Loucy (cell line): ENCODE measurements around the gene TYMP.

ENCODE experiments used
- H2AFZ ChIP-seq: fragments of 200-600 bp; sonication (generic); 2 replicates; pipeline ENCODE4 v1.6.0; 2016; ENCODE audit warnings: antibody characterized with exemption, mild to moderate bottlenecking, low read length, moderate library complexity
- H3F3A ChIP-seq: fragments of 200-600 bp; 2 replicates; pipeline ENCODE4 v1.6.0; 2016; ENCODE audit warnings: antibody characterized with exemption, low read depth, mild to moderate bottlenecking
- H3K27me3 ChIP-seq: fragments of 200-600 bp; sonication (generic); 2 replicates; pipeline ENCODE4 v1.6.1; 2014; ENCODE audit warnings: low read length, mild to moderate bottlenecking; ENCODE audit not compliant: insufficient read depth, poor library complexity, severe bottlenecking
- H3K36me3 ChIP-seq: fragments of 200-600 bp; sonication (generic); 2 replicates; pipeline ENCODE4 v1.6.1; 2016; ENCODE audit warnings: low read length; ENCODE audit not compliant: insufficient read depth
- H3K4me1 ChIP-seq: fragments of 200-600 bp; sonication (generic); 2 replicates; pipeline ENCODE4 v1.5.1; 2014; ENCODE audit warnings: low read length, mild to moderate bottlenecking; ENCODE audit not compliant: insufficient read depth, poor library complexity, severe bottlenecking
- H3K4me2 ChIP-seq: fragments of 200-600 bp; sonication (generic); 2 replicates; pipeline ENCODE4 v1.6.0; 2014; ENCODE audit warnings: antibody characterized with exemption, low read length, low read depth, mild to moderate bottlenecking; ENCODE audit not compliant: poor library complexity, severe bottlenecking
- H3K4me3 ChIP-seq: fragments of 200-600 bp; sonication (generic); 2 replicates; pipeline ENCODE4 v1.5.1; 2014; ENCODE audit warnings: low read length, mild to moderate bottlenecking, mixed read lengths; ENCODE audit not compliant: poor library complexity, severe bottlenecking
- H3K79me2 ChIP-seq: fragments of 200-600 bp; sonication (generic); 2 replicates; pipeline ENCODE4 v1.6.1; 2014; ENCODE audit warnings: low read length; ENCODE audit not compliant: insufficient read depth
- H3K9ac ChIP-seq: fragments of 200-600 bp; sonication (generic); 2 replicates; pipeline ENCODE4 v1.6.0; 2014; ENCODE audit warnings: mild to moderate bottlenecking, low read depth, low read length, moderate library complexity; ENCODE audit not compliant: poor library complexity, severe bottlenecking
- H3K9me2 ChIP-seq: fragments of 200-600 bp; sonication (generic); replicated peaks from 2 replicates; pipeline ENCODE4 v1.6.1; 2016; ENCODE audit warnings: low read depth, low read length, mixed read lengths
- H3K9me3 ChIP-seq: fragments of 200-600 bp; sonication (generic); 2 replicates; pipeline ENCODE4 v1.6.1; 2014; ENCODE audit warnings: mild to moderate bottlenecking, antibody characterized with exemption, low read length, low read depth; ENCODE audit not compliant: insufficient read depth
- H4K20me1 ChIP-seq: fragments of 200-600 bp; sonication (generic); 2 replicates; pipeline ENCODE4 v1.6.0; 2014; ENCODE audit warnings: antibody characterized with exemption, low read length, mild to moderate bottlenecking; ENCODE audit not compliant: insufficient read depth, poor library complexity, severe bottlenecking
- EZH2phosphoT487 ChIP-seq: fragments of 200-600 bp; IDR thresholded peaks from 2 replicates; pipeline ENCODE4 v1.6.1; 2018; ENCODE audit warnings: antibody characterized with exemption, mild to moderate bottlenecking, moderate library complexity, borderline replicate concordance
- TF ChIP-seq, protein P1 (sequence below): fragments of 200-600 bp; sonication (generic); conservative IDR thresholded peaks from 2 replicates; pipeline ENCODE4 v1.5.1; 2014; ENCODE audit warnings: mild to moderate bottlenecking, antibody characterized with exemption, low read length

TYMP gene

DNA sequence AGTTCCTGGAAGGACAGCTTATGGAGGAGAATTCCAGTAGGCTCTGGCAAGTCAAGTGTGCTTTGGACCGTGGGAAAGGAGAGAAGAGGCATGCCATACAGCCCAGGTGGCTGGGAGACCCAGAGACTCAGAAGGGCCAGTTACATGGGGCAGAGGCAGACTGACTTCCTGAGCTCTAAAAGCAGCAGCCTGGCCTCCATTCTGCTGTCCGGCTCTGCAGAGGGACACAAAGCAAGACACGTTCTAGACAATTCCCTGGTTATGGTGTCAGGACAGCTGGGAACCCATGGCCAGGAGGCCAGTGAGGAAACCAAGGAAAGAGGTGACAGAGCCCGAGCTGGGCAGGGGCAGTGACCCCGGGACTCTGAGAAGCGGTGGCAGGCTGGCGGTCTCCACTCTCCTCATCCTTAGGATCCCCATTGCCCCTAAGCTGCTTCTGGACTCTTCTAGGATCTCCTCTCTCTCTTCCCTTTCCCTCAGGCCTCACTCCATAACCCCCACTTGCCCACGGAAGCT is 45.7 kb upstream of the TYMP start:
- Histone ChIP-seq H4K20me1 (no peaks in the 10 kb centered on the region), H3K9me2 (no peaks in the 10 kb centered on the region), H3K79me2 (no peaks in the 10 kb centered on the region), H3K36me3 (peaks cover 8% of the 10 kb centered on the region; the same call in 1 of the 2 replicates), H3K9me3 (no peaks in the 10 kb centered on the region), H3K4me2 (no peak overlapping the region), H3K4me1 (peaks cover 5% of the 10 kb centered on the region), H3F3A (no peaks in the 10 kb centered on the region), H3K9ac (no peak overlapping the region), H3K4me3 (no peak overlapping the region), H3K27me3 (no peaks in the 10 kb centered on the region), H2AFZ (no peak overlapping the region)
- TF ChIP-seq, protein P1, sequence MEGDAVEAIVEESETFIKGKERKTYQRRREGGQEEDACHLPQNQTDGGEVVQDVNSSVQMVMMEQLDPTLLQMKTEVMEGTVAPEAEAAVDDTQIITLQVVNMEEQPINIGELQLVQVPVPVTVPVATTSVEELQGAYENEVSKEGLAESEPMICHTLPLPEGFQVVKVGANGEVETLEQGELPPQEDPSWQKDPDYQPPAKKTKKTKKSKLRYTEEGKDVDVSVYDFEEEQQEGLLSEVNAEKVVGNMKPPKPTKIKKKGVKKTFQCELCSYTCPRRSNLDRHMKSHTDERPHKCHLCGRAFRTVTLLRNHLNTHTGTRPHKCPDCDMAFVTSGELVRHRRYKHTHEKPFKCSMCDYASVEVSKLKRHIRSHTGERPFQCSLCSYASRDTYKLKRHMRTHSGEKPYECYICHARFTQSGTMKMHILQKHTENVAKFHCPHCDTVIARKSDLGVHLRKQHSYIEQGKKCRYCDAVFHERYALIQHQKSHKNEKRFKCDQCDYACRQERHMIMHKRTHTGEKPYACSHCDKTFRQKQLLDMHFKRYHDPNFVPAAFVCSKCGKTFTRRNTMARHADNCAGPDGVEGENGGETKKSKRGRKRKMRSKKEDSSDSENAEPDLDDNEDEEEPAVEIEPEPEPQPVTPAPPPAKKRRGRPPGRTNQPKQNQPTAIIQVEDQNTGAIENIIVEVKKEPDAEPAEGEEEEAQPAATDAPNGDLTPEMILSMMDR = no peak
- TF ChIP-seq EZH2phosphoT487 = no peak

DNA sequence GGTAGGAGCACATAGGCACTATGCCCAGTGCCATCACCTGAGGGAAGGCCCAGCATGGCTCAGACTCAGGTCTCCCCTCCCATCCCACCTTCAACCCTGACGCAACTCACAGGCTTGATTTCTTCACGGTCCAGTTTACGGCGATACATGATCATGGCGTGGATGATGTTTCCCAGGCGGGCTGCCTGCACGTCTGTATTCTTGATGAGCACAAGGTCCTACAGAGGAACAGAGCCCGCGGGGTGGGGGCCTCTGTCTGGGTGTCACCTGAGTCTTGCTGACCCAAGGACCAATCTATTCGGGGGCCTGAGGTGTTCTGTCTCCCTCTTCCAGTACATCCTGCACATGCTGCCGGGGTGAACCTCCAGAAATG is 44.6 kb upstream of the TYMP start:
- H3K9me2 ChIP-seq = no peaks in the 10 kb centered on the region
- H3K27me3 ChIP-seq = no peaks in the 10 kb centered on the region
- H3F3A ChIP-seq = no peaks in the 10 kb centered on the region
- H2AFZ ChIP-seq = no peak overlapping the region
- H3K79me2 ChIP-seq = no peaks in the 10 kb centered on the region
- H3K4me3 ChIP-seq = no peak overlapping the region
- H4K20me1 ChIP-seq = no peaks in the 10 kb centered on the region
- H3K9ac ChIP-seq = no peak overlapping the region
- no peaks in the 10 kb centered on the region for H3K4me1 ChIP-seq
- no peaks in the 10 kb centered on the region for H3K9me3 ChIP-seq
- H3K36me3 ChIP-seq = peaks cover 8% of the 10 kb centered on the region; the same call in 1 of the 2 replicates
- TF ChIP-seq EZH2phosphoT487 = no peak
- TF ChIP-seq, protein P1 = no peak
- H3K4me2 ChIP-seq = no peak overlapping the region

DNA sequence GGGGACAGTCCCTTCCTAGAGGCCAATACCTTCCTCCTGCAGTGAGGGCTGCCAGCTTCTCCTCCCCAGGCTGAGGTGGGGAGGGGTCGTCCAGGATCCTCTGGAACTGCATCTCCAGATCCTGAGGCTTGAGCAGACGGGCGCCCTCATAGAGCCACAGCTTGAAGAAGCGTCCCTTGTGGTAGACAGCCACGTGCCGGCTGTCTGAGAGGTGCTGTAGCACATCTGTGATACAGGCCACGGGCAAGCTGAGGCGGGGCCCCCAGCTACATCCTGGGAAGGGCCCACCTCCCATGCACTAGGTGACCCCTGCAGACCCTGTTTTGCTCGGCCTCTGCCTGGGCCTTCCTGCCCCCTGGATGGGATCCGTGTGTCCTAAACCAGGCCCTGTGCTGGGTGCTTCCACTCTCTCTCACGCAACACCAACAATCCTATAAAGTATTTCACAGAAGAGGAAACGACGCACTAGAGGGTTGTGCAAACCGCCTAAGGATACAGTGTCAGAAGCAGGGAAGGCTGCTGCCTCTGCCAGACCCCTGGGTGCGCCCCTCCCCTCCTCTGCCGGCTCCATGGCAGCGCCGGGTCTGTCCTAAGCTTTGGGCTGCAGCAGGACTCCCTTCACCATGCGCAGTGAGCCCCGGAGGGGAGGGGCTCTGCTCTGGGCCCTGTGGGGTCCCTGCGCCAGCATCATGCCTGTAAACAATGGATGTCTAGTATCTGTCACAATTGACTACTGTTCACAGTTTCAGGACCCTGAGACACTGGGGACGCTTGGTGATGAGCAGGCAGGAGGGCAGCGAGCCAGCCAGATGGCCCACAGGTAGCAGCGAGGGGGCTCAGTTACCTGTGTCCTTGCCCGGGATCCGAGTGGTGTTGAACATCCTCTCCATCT is 43.9 kb upstream of the TYMP start:
- H3K27me3 ChIP-seq = no peaks in the 10 kb centered on the region
- H3K36me3 ChIP-seq = peaks cover 8% of the 10 kb centered on the region; the same call in 1 of the 2 replicates
- H3K9ac ChIP-seq = no peak overlapping the region
- H2AFZ ChIP-seq = no peak overlapping the region
- H3F3A ChIP-seq = no peaks in the 10 kb centered on the region
- no peaks in the 10 kb centered on the region for H3K4me1 ChIP-seq
- H3K9me3 ChIP-seq = no peaks in the 10 kb centered on the region
- H4K20me1 ChIP-seq = no peaks in the 10 kb centered on the region
- TF ChIP-seq, protein P1 = no peak
- no peak for TF ChIP-seq EZH2phosphoT487
- H3K4me2 ChIP-seq = no peak overlapping the region
- H3K79me2 ChIP-seq = no peaks in the 10 kb centered on the region
- H3K9me2 ChIP-seq = no peaks in the 10 kb centered on the region
- no peak overlapping the region for H3K4me3 ChIP-seq
